SK-N-SH (cell line): ENCODE measurements around the gene ORMDL2.

Experiments
- CTCF ChIP-seq: fragments of 200-600 bp; sonication (generic); IDR thresholded peaks from 2 replicates; pipeline ENCODE4 v1.6.1; 2017; ENCODE audit warnings: antibody characterized with exemption, mild to moderate bottlenecking, moderate library complexity
- EP300 ChIP-seq, 2 experiments: IDR thresholded peaks; 2 replicates each; pipeline versions ENCODE4 v1.4.0 to v1.6.1; 2012; ENCODE audit warnings: borderline replicate concordance in 1 of 2, low read depth in 1 of 2, low read length in 1 of 2
- TF ChIP-seq, protein P1 (sequence below): IDR thresholded peaks from 2 replicates; pipeline ENCODE4 v1.4.0; 2012; ENCODE audit warnings: low read depth, borderline replicate concordance

- TF ChIP-seq EP300 (IDR thresholded peaks at IDR 0.05; ENCODE audit: borderline replicate concordance in 1 of 2, low read depth in 1 of 2, low read length in 1 of 2) (no peak), CTCF (no peak)
- TF ChIP-seq, protein P1, sequence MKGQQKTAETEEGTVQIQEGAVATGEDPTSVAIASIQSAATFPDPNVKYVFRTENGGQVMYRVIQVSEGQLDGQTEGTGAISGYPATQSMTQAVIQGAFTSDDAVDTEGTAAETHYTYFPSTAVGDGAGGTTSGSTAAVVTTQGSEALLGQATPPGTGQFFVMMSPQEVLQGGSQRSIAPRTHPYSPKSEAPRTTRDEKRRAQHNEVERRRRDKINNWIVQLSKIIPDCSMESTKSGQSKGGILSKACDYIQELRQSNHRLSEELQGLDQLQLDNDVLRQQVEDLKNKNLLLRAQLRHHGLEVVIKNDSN: no peak
Observed at GRCh38 chr12:55847033-55847432, 29.2 kb downstream of the ORMDL2 start.
